ENCODE results near the gene NELFA. TPM values are rescaled to one million over a fixed set of nuclear protein-coding genes. Genes with fewer than 3 reads are reported as not detected.

Gene NELFA
- total RNA-seq, 1 donor: 19.9 TPM

GRCh38 chr4:2042204-2042946 lies 33.6 kb upstream of the NELFA start:
- no peak overlapping the region for H2AFZ ChIP-seq (ENCODE audit: low read length)
- H3K4me2 ChIP-seq (ENCODE audit: insufficient read depth, low read length): peak overlapping the region; percentile 81

GRCh38 chr4:2041239-2042130 lies 32.7 kb upstream of the NELFA start:
- Histone ChIP-seq H3K27ac (ENCODE audit: low read depth, low read length) (no peak overlapping the region), H3K4me3 (ENCODE audit: insufficient read depth, low read length) (peak overlapping the region; percentile 81)

More at GRCh38 chr4:2042204-2042946, 33.6 kb upstream of the NELFA start:
- Histone ChIP-seq H3K4me1 (ENCODE audit: insufficient read depth, low read length) (peaks cover 6% of the 10 kb centered on the region), H3K27ac (ENCODE audit: low read depth, low read length) (no peak overlapping the region), H4K20me1 (ENCODE audit: insufficient read depth, low read length) (peaks cover 3% of the 10 kb centered on the region), H3K36me3 (ENCODE audit: insufficient read depth, low read length) (no peaks in the 10 kb centered on the region), H3K9me3 (ENCODE audit: low read depth, low read length) (no peaks in the 10 kb centered on the region), H3K79me2 (ENCODE audit: insufficient read depth, low read length) (no peaks in the 10 kb centered on the region), H3K4me3 (ENCODE audit: insufficient read depth, low read length) (peak overlapping the region; percentile 81), H3K27me3 (ENCODE audit: insufficient read depth, low read length) (peaks cover 21% of the 10 kb centered on the region)
- no peak for TF ChIP-seq CTCF (IDR thresholded peaks at IDR 0.05; ENCODE audit: extremely low read depth, low read depth, low read length)
- peak; percentile 96 for DNase-seq (ENCODE audit: insufficient read length, low spot score, missing footprints)

GRCh38 chr4:2040391-2041238 lies 31.8 kb upstream of the NELFA start:
- Histone ChIP-seq H3K79me2 (ENCODE audit: insufficient read depth, low read length) (no peaks in the 10 kb centered on the region), H3K4me2 (ENCODE audit: insufficient read depth, low read length) (no peak overlapping the region), H3K36me3 (ENCODE audit: insufficient read depth, low read length) (no peaks in the 10 kb centered on the region), H3K27me3 (ENCODE audit: insufficient read depth, low read length) (peaks cover 26% of the 10 kb centered on the region), H4K20me1 (ENCODE audit: insufficient read depth, low read length) (peaks cover 3% of the 10 kb centered on the region), H3K9me3 (ENCODE audit: low read depth, low read length) (no peaks in the 10 kb centered on the region), H2AFZ (ENCODE audit: low read length) (no peak overlapping the region), H3K4me3 (ENCODE audit: insufficient read depth, low read length) (no peak overlapping the region), H3K27ac (ENCODE audit: low read depth, low read length) (no peak overlapping the region), H3K4me1 (ENCODE audit: insufficient read depth, low read length) (peaks cover 6% of the 10 kb centered on the region)
- no peak for TF ChIP-seq CTCF (IDR thresholded peaks at IDR 0.05; ENCODE audit: extremely low read depth, low read depth, low read length)
- DNase-seq (ENCODE audit: insufficient read length, low spot score, missing footprints): peak; percentile 86

More at GRCh38 chr4:2041239-2042130, 32.7 kb upstream of the NELFA start:
- H2AFZ ChIP-seq (ENCODE audit: low read length): peak overlapping the region; percentile 74
- H4K20me1 ChIP-seq (ENCODE audit: insufficient read depth, low read length): peaks cover 3% of the 10 kb centered on the region
- peak overlapping the region; percentile 81 for H3K4me2 ChIP-seq (ENCODE audit: insufficient read depth, low read length)
- H3K79me2 ChIP-seq (ENCODE audit: insufficient read depth, low read length): no peaks in the 10 kb centered on the region
- peaks cover 6% of the 10 kb centered on the region for H3K4me1 ChIP-seq (ENCODE audit: insufficient read depth, low read length)
- no peak for TF ChIP-seq CTCF (IDR thresholded peaks at IDR 0.05; ENCODE audit: extremely low read depth, low read depth, low read length)
- no peaks in the 10 kb centered on the region for H3K36me3 ChIP-seq (ENCODE audit: insufficient read depth, low read length)
- H3K9me3 ChIP-seq (ENCODE audit: low read depth, low read length): no peaks in the 10 kb centered on the region
- peaks cover 26% of the 10 kb centered on the region for H3K27me3 ChIP-seq (ENCODE audit: insufficient read depth, low read length)
- peak; percentile 98 for DNase-seq (ENCODE audit: insufficient read length, low spot score, missing footprints)
